Measurements from ENCODE around the gene CHAC1.

CHAC1 gene

GRCh38 chr15:40974879-40975278, 21.6 kb downstream of the CHAC1 start:
- in situ Hi-C loops (cut with MboI; ENCODE audit: low pct_unique_long_range_greater_than_20kb, low sequenced_read_pairs, unreplicated experiment) = no loop called here
- no peak for DNase-seq (ENCODE audit: low spot score)
- TF ChIP-seq CTCF (IDR thresholded peaks at IDR 0.05; ENCODE audit: extremely low read depth, insufficient read depth, missing control alignments) = no peak

GRCh38 chr15:40976819-40977218, 23.5 kb downstream of the CHAC1 start:
- TF ChIP-seq CTCF (IDR thresholded peaks at IDR 0.05; ENCODE audit: extremely low read depth, insufficient read depth, missing control alignments) = no peak
- in situ Hi-C loops (cut with MboI; ENCODE audit: low pct_unique_long_range_greater_than_20kb, low sequenced_read_pairs, unreplicated experiment) = no loop called here
- no peak for DNase-seq (ENCODE audit: low spot score)

- no peak for DNase-seq (ENCODE audit: low spot score)
- TF ChIP-seq CTCF (IDR thresholded peaks at IDR 0.05; ENCODE audit: extremely low read depth, insufficient read depth, missing control alignments) = no peak
Measured at GRCh38 chr15:40978141-40978540, 24.9 kb downstream of the CHAC1 start.

GRCh38 chr15:40978562-40978961, 25.3 kb downstream of the CHAC1 start:
- in situ Hi-C loops (cut with MboI; ENCODE audit: low pct_unique_long_range_greater_than_20kb, low sequenced_read_pairs, unreplicated experiment) = no loop called here
- TF ChIP-seq CTCF (IDR thresholded peaks at IDR 0.05; ENCODE audit: extremely low read depth, insufficient read depth, missing control alignments) = no peak
- no peak for DNase-seq (ENCODE audit: low spot score)

More at GRCh38 chr15:40978141-40978540, 24.9 kb downstream of the CHAC1 start:
- in situ Hi-C loops (cut with MboI; ENCODE audit: low pct_unique_long_range_greater_than_20kb, low sequenced_read_pairs, unreplicated experiment) = no loop called here

GRCh38 chr15:40981186-40981585, 27.9 kb downstream of the CHAC1 start:
- TF ChIP-seq CTCF (IDR thresholded peaks at IDR 0.05; ENCODE audit: extremely low read depth, insufficient read depth, missing control alignments) = no peak
- in situ Hi-C loops (cut with MboI; ENCODE audit: low pct_unique_long_range_greater_than_20kb, low sequenced_read_pairs, unreplicated experiment) = no loop called here
- no peak for DNase-seq (ENCODE audit: low spot score)

- no peak for TF ChIP-seq CTCF (IDR thresholded peaks at IDR 0.05; ENCODE audit: extremely low read depth, insufficient read depth, missing control alignments)
- in situ Hi-C loops (cut with MboI; ENCODE audit: low pct_unique_long_range_greater_than_20kb, low sequenced_read_pairs, unreplicated experiment) = no loop called here
- DNase-seq (ENCODE audit: low spot score) = no peak
Measured at GRCh38 chr15:40982855-40983254, 29.6 kb downstream of the CHAC1 start.

GRCh38 chr15:40984406-40984805, 31.1 kb downstream of the CHAC1 start:
- DNase-seq (ENCODE audit: low spot score) = no peak
- in situ Hi-C loops (cut with MboI; ENCODE audit: low pct_unique_long_range_greater_than_20kb, low sequenced_read_pairs, unreplicated experiment) = no loop called here
- TF ChIP-seq CTCF (IDR thresholded peaks at IDR 0.05; ENCODE audit: extremely low read depth, insufficient read depth, missing control alignments) = no peak
